Liver (tissue), 9 donors: ENCODE data around the gene TNFRSF21. TPM values are rescaled to one million over a fixed set of nuclear protein-coding genes. Genes with fewer than 3 reads are reported as not detected.

ENCODE experiments used
- DNase-seq: peaks from one replicate; pipeline ENCODE4 v3.0.0-alpha.2; 2017; ENCODE audit warnings: low spot score
- H3K27ac ChIP-seq, 2 donors: one replicate each; pipeline ENCODE4 v1.7.0; 2013; ENCODE audit warnings: inconsistent platforms in 2 of 2, low read length in 2 of 2, control low read depth in 1 of 2, low read depth in 1 of 2, mild to moderate bottlenecking in 1 of 2
- H3K27me3 ChIP-seq, 4 donors: one replicate each; pipeline versions ENCODE4 v1.6.1 to v1.7.0; 2013; ENCODE audit warnings: low read length in 3 of 4, inconsistent platforms in 1 of 4, mild to moderate bottlenecking in 1 of 4, moderate library complexity in 1 of 4; ENCODE audit not compliant: control insufficient read depth in 4 of 4, insufficient read depth in 4 of 4
- H3K36me3 ChIP-seq, 4 donors: one replicate each; pipeline versions ENCODE4 v1.6.1 to v1.7.0; 2013; ENCODE audit warnings: low read length in 3 of 4, mild to moderate bottlenecking in 3 of 4, low read depth in 1 of 4, moderate library complexity in 1 of 4; ENCODE audit not compliant: control insufficient read depth in 4 of 4, insufficient read depth in 3 of 4
- H3K4me1 ChIP-seq, 4 donors: one replicate each; pipeline versions ENCODE4 v1.6.1 to v1.7.0; 2013; ENCODE audit warnings: low read length in 3 of 4, mild to moderate bottlenecking in 3 of 4, moderate library complexity in 1 of 4; ENCODE audit not compliant: control insufficient read depth in 4 of 4, insufficient read depth in 4 of 4
- H3K4me3 ChIP-seq, 3 donors: one replicate each; pipeline versions ENCODE4 v1.6.1 to v1.7.0; 2013; ENCODE audit warnings: low read length in 3 of 3, control low read depth in 1 of 3, low read depth in 1 of 3, mild to moderate bottlenecking in 1 of 3
- H3K9ac ChIP-seq, 2 donors: one replicate each; pipeline ENCODE4 v1.7.0; 2013; ENCODE audit warnings: low read length in 2 of 2, mild to moderate bottlenecking in 2 of 2, moderate library complexity in 2 of 2, control low read depth in 1 of 2, low read depth in 1 of 2
- H3K9me3 ChIP-seq, 4 donors: one replicate each; pipeline versions ENCODE4 v1.6.1 to v1.7.0; 2013; ENCODE audit warnings: low read length in 3 of 4; ENCODE audit not compliant: control insufficient read depth in 4 of 4
- ATF3 ChIP-seq: IDR thresholded peaks from 2 replicates; pipeline ENCODE4 v1.6.1; 2016; ENCODE audit warnings: antibody characterized with exemption
- FOXA2 ChIP-seq: IDR thresholded peaks from 2 replicates; pipeline ENCODE4 v1.6.1; 2016; ENCODE audit warnings: antibody characterized with exemption
- HNF4A ChIP-seq, 2 donors: conservative IDR thresholded peaks; 2 replicates each; pipeline ENCODE4 v1.6.1; 2016; ENCODE audit warnings: antibody characterized with exemption in 2 of 2, mild to moderate bottlenecking in 2 of 2
- JUND ChIP-seq, 2 donors: IDR thresholded peaks; 2 replicates each; pipeline ENCODE4 v1.6.1; 2016; ENCODE audit warnings: antibody characterized with exemption in 2 of 2
- NR2F2 ChIP-seq: IDR thresholded peaks from 2 replicates; pipeline ENCODE4 v1.6.1; 2016; ENCODE audit warnings: antibody characterized with exemption
- RAD21 ChIP-seq, 2 donors: IDR thresholded peaks; 2 replicates each; pipeline ENCODE4 v1.6.1; 2016; ENCODE audit warnings: antibody characterized with exemption in 2 of 2, mild to moderate bottlenecking in 2 of 2
- REST ChIP-seq: IDR thresholded peaks from 2 replicates; pipeline ENCODE4 v1.6.1; 2016; ENCODE audit warnings: antibody characterized with exemption, mild to moderate bottlenecking
- RXRA ChIP-seq, 2 donors: IDR thresholded peaks; 2 replicates each; pipeline ENCODE4 v1.6.1; 2017 to 2018; ENCODE audit warnings: antibody characterized with exemption in 2 of 2, mild to moderate bottlenecking in 1 of 2
- SP1 ChIP-seq: IDR thresholded peaks from 2 replicates; pipeline ENCODE4 v1.6.1; 2018; ENCODE audit warnings: antibody characterized with exemption, mild to moderate bottlenecking
- TAF1 ChIP-seq: conservative IDR thresholded peaks from 2 replicates; pipeline ENCODE4 v1.6.1; 2016; ENCODE audit warnings: antibody characterized with exemption, mild to moderate bottlenecking
- YY1 ChIP-seq: IDR thresholded peaks from 2 replicates; pipeline ENCODE4 v1.6.1; 2016; ENCODE audit warnings: antibody characterized with exemption, mild to moderate bottlenecking
- ZBTB33 ChIP-seq: IDR thresholded peaks from 2 replicates; pipeline ENCODE4 v1.6.1; 2016; ENCODE audit warnings: antibody characterized with exemption
- polyA plus RNA-seq, 2 donors: library from polyadenylated mRNA; stranded (reverse) in 1 of 2; unstranded in 1 of 2; fragments of 200-250 nt in 1 of 2; fragments of >200 nt in 1 of 2; fragmentation: Nextera tagmentation in 1 of 2; extraction: Ambion mirVana in 1 of 2; gene quantifications; one replicate each; pipeline versions ENCODE4 v1.2.1 to v1.2.3, GENCODE V29; 2013 to 2015
- total RNA-seq, 2 donors: library from RNA; depleted of rRNA; stranded (reverse); fragments of >200 nt; gene quantifications; one replicate each; pipeline ENCODE4 v1.2.3, GENCODE V29; 2014
- TF ChIP-seq, protein P1 (sequence below): fragments of 150-350 bp; IDR thresholded peaks from 2 replicates; pipeline ENCODE4 v1.5.1; 2017; ENCODE audit warnings: improper control_type of control experiment, low read depth, low read length; ENCODE audit not compliant: missing input control
- TF ChIP-seq, protein P2 (sequence below): IDR thresholded peaks from 2 replicates; pipeline ENCODE4 v1.6.1; 2016; ENCODE audit warnings: antibody characterized with exemption
- donor health status: healthy.
- donor health status: healthy.
- donor health status: healthy.
- donor health status: healthy.
- donor health status: healthy.

Gene TNFRSF21
- total and polyA plus RNA-seq, 4 donors, result 2.1 to 3.2 (median 2.9) TPM

- H3K9me3 ChIP-seq, result no peaks in the 10 kb centered on the region
- H3K27me3 ChIP-seq, result no peaks in the 10 kb centered on the region
Measured at GRCh38 chr6:47355496-47355895, 45.8 kb upstream of the TNFRSF21 start.

More at GRCh38 chr6:47355496-47355895, 45.8 kb upstream of the TNFRSF21 start:
- H3K36me3 ChIP-seq, result no peaks in the 10 kb centered on the region
- H3K4me1 ChIP-seq, result no peaks in the 10 kb centered on the region
- no peak overlapping the region for H3K27ac ChIP-seq
- no peak overlapping the region for H3K4me3 ChIP-seq
- DNase-seq, result no peak
- TF ChIP-seq RAD21 (IDR thresholded peaks at IDR 0.05) (no peak), RXRA (IDR thresholded peaks at IDR 0.05) (no peak), YY1 (no peak), ZBTB33 (no peak), HNF4A (conservative IDR thresholded peaks at IDR 0.05) (no peak), JUND (IDR thresholded peaks at IDR 0.05) (no peak), ATF3 (no peak), SP1 (no peak), REST (no peak), NR2F2 (no peak), FOXA2 (no peak), TAF1 (no peak)
- TF ChIP-seq, protein P1, sequence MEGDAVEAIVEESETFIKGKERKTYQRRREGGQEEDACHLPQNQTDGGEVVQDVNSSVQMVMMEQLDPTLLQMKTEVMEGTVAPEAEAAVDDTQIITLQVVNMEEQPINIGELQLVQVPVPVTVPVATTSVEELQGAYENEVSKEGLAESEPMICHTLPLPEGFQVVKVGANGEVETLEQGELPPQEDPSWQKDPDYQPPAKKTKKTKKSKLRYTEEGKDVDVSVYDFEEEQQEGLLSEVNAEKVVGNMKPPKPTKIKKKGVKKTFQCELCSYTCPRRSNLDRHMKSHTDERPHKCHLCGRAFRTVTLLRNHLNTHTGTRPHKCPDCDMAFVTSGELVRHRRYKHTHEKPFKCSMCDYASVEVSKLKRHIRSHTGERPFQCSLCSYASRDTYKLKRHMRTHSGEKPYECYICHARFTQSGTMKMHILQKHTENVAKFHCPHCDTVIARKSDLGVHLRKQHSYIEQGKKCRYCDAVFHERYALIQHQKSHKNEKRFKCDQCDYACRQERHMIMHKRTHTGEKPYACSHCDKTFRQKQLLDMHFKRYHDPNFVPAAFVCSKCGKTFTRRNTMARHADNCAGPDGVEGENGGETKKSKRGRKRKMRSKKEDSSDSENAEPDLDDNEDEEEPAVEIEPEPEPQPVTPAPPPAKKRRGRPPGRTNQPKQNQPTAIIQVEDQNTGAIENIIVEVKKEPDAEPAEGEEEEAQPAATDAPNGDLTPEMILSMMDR, result no peak
- TF ChIP-seq, protein P2, sequence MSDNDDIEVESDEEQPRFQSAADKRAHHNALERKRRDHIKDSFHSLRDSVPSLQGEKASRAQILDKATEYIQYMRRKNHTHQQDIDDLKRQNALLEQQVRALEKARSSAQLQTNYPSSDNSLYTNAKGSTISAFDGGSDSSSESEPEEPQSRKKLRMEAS, result no peak
- no peak overlapping the region for H3K9ac ChIP-seq
